OCI-LY7 (cell line): ENCODE measurements around the gene SCARF2. TPM values are rescaled to one million over a fixed set of nuclear protein-coding genes. Genes with fewer than 3 reads are reported as not detected.

Experiments
- BruUV-seq: library from RNA; stranded (reverse); fragments of 400-500 nt; replicated peaks from 2 replicates; lab custom pipeline; 2021; lab: Mats Ljungman, UMichigan
- CTCF ChIA-PET: fragments of 300-600 bp; sonication (Branson Sonifier 250); formaldehyde crosslinking; loops from one replicate; lab custom pipeline; 2022; ENCODE audit warnings: antibody characterized with exemption; ENCODE audit not compliant: unreplicated experiment; lab: Charles Lee
- POLR2A ChIA-PET: fragments of 300-600 bp; sonication (Branson Sonifier 250); formaldehyde crosslinking; loops from one replicate; lab custom pipeline; 2022; ENCODE audit warnings: antibody characterized with exemption; lab: Charles Lee
- DNase-seq: peaks from one replicate; pipeline ENCODE4 v3.0.0-alpha.2; 2015; ENCODE audit warnings: low spot score
- H2AFZ ChIP-seq: fragments of 200-600 bp; sonication (generic), shearing (Covaris generic); 2 replicates; pipeline ENCODE4 v1.6.1; 2014; ENCODE audit warnings: mild to moderate bottlenecking, antibody characterized with exemption, low read length, moderate library complexity
- H3K27ac ChIP-seq: fragments of 200-600 bp; sonication (generic); 2 replicates; pipeline ENCODE4 v1.5.1; 2014; ENCODE audit warnings: mixed run types, low read depth, mild to moderate bottlenecking, moderate library complexity, low read length, inconsistent platforms; ENCODE audit not compliant: poor library complexity, severe bottlenecking
- H3K36me3 ChIP-seq: fragments of 200-600 bp; sonication (generic); 2 replicates; pipeline ENCODE4 v1.6.1; 2014; ENCODE audit warnings: mild to moderate bottlenecking, antibody characterized with exemption, low read length, moderate library complexity, mixed read lengths; ENCODE audit not compliant: insufficient read depth
- H3K4me1 ChIP-seq: fragments of 200-600 bp; sonication (generic); 2 replicates; pipeline ENCODE4 v1.5.1; 2014; ENCODE audit warnings: mild to moderate bottlenecking, low read length; ENCODE audit not compliant: insufficient read depth, poor library complexity, severe bottlenecking
- H3K4me2 ChIP-seq: fragments of 200-600 bp; sonication (generic); 2 replicates; pipeline ENCODE4 v1.6.1; 2014; ENCODE audit warnings: mild to moderate bottlenecking, low read length
- H3K4me3 ChIP-seq: fragments of 200-600 bp; sonication (generic); 2 replicates; pipeline ENCODE4 v1.5.1; 2014; ENCODE audit warnings: mild to moderate bottlenecking, low read depth, low read length; ENCODE audit not compliant: poor library complexity, severe bottlenecking
- H3K79me2 ChIP-seq: fragments of 200-600 bp; sonication (generic); 2 replicates; pipeline ENCODE4 v1.6.1; 2016; ENCODE audit warnings: low read depth, mild to moderate bottlenecking, low read length, moderate library complexity, mixed read lengths; ENCODE audit not compliant: insufficient read depth
- H3K9me2 ChIP-seq: fragments of 200-600 bp; sonication (generic); 2 replicates; pipeline ENCODE4 v1.6.1; 2016; ENCODE audit warnings: mild to moderate bottlenecking, low read length, mixed read lengths; ENCODE audit not compliant: insufficient read depth
- H3K9me3 ChIP-seq: fragments of 200-600 bp; sonication (generic); 2 replicates; pipeline ENCODE4 v1.6.1; 2014; ENCODE audit warnings: mild to moderate bottlenecking, mixed run types, low read length, mixed read lengths
- H4K20me1 ChIP-seq: fragments of 200-600 bp; sonication (generic); 2 replicates; pipeline ENCODE4 v1.6.1; 2014; ENCODE audit warnings: mild to moderate bottlenecking, antibody characterized with exemption, low read length, moderate library complexity, mixed read lengths; ENCODE audit not compliant: insufficient read depth
- EZH2phosphoT487 ChIP-seq: fragments of 200-600 bp; sonication (generic); IDR thresholded peaks from 2 replicates; pipeline ENCODE4 v1.6.1; 2018; ENCODE audit warnings: low read depth, borderline replicate concordance, mild to moderate bottlenecking, mixed run types, antibody characterized with exemption, low read length, moderate library complexity, mixed read lengths
- intact Hi-C: fragments of 100-400 bp; cut with micrococcal nuclease; formaldehyde crosslinking; loops from one replicate; pipeline ENCODE4 v1.10.0; 2022; ENCODE audit not compliant: unreplicated experiment
- total RNA-seq, 2 experiments: library from RNA; depleted of rRNA in 1 of 2; stranded (reverse); fragments of >200 nt in 1 of 2; shearing (Covaris generic) in 1 of 2; gene quantifications; 2 replicates each; pipeline ENCODE4 v1.2.3, GENCODE V29; 2014 to 2022
- TF ChIP-seq, protein P1 (sequence below): fragments of 200-600 bp; sonication (generic); conservative IDR thresholded peaks from 2 replicates; pipeline ENCODE4 v1.5.1; 2014; ENCODE audit warnings: mild to moderate bottlenecking, antibody characterized with exemption, low read length, moderate library complexity, mixed read lengths

SCARF2 gene
- total RNA-seq, 2 experiments from 2014 or later = 1.0 to 2.2 TPM

DNA sequence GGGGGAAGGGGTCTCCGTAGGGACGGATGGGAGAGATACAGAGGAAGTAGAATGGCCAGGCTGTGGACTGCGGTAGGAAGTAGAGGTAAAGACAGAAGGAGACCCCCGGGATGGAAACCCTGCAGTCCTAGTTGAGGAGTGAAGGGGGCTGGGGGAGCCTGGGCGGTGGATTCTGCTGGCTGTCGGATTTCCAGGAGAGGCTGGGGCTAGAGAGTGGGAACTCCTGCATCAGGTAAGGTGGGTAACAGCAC is 727 bp upstream of the SCARF2 start:
- intact Hi-C loops = no loop called here
- POLR2A ChIA-PET = no interaction called here
- no peak for TF ChIP-seq EZH2phosphoT487
- TF ChIP-seq, protein P1, sequence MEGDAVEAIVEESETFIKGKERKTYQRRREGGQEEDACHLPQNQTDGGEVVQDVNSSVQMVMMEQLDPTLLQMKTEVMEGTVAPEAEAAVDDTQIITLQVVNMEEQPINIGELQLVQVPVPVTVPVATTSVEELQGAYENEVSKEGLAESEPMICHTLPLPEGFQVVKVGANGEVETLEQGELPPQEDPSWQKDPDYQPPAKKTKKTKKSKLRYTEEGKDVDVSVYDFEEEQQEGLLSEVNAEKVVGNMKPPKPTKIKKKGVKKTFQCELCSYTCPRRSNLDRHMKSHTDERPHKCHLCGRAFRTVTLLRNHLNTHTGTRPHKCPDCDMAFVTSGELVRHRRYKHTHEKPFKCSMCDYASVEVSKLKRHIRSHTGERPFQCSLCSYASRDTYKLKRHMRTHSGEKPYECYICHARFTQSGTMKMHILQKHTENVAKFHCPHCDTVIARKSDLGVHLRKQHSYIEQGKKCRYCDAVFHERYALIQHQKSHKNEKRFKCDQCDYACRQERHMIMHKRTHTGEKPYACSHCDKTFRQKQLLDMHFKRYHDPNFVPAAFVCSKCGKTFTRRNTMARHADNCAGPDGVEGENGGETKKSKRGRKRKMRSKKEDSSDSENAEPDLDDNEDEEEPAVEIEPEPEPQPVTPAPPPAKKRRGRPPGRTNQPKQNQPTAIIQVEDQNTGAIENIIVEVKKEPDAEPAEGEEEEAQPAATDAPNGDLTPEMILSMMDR = no peak

DNA sequence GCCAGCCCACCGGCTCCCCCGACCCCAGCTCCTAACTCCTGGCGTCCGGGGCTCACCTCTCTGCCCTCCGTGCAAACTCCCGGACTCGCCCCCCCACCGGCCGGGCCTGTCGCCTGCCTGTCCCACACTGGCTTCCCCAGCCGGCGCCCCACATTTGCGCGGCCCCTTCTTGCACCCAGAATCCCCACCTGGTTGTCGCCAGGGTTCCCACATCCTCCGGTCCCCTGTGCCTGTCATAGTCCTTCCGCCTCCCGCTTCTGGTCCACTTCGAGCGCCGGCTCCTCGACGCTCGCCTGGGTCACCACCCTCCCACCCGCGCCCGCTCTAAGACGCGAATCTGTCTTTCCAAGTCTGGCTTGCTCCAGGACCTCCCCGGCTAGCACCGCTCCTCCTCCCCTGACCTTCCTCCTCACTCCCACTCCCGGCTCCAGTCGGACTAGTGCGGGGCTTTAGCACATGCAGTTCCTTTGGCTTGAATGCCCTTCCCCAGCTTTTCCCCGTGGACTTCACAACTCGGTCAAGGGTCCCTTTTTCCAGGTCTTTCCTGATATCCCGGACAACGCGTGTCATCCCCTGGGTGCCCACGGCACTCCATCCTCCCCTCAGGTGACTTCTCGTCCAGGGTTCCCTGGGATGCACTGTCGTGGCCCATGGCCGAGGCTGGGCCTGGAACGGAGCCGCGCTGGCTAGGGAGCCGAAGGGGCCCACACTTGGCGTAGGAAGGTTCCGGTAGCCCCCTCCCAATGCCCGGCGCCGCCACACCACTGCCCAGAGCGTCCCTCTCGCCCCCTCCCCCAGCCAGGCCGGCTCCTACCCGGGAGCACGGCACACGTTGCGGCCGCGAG is 635 bp downstream of the SCARF2 start:
- Histone ChIP-seq H4K20me1 (no peaks in the 10 kb centered on the region), H2AFZ (no peak overlapping the region), H3K9me3 (no peaks in the 10 kb centered on the region), H3K9me2 (no peaks in the 10 kb centered on the region), H3K36me3 (no peaks in the 10 kb centered on the region), H3K27ac (no peak overlapping the region), H3K4me3 (no peak overlapping the region), H3K4me2 (no peak overlapping the region), H3K79me2 (no peaks in the 10 kb centered on the region), H3K4me1 (no peaks in the 10 kb centered on the region)
- TF ChIP-seq EZH2phosphoT487 = no peak
- TF ChIP-seq, protein P1 = no peak
- no TSS peak for BruUV-seq
- CTCF ChIA-PET = no interaction called here
- no peak for DNase-seq
- POLR2A ChIA-PET = no interaction called here
- intact Hi-C loops = no loop called here

More for the DNA sequence above, 727 bp upstream of the SCARF2 start:
- Histone ChIP-seq H3K9me2 (no peaks in the 10 kb centered on the region), H3K27ac (no peak overlapping the region), H3K4me2 (no peak overlapping the region), H2AFZ (no peak overlapping the region), H3K4me3 (no peak overlapping the region), H3K79me2 (no peaks in the 10 kb centered on the region), H3K36me3 (no peaks in the 10 kb centered on the region), H3K9me3 (no peaks in the 10 kb centered on the region), H4K20me1 (no peaks in the 10 kb centered on the region), H3K4me1 (no peaks in the 10 kb centered on the region)
- CTCF ChIA-PET = no interaction called here
- no peak for DNase-seq
- no TSS peak for BruUV-seq

DNA sequence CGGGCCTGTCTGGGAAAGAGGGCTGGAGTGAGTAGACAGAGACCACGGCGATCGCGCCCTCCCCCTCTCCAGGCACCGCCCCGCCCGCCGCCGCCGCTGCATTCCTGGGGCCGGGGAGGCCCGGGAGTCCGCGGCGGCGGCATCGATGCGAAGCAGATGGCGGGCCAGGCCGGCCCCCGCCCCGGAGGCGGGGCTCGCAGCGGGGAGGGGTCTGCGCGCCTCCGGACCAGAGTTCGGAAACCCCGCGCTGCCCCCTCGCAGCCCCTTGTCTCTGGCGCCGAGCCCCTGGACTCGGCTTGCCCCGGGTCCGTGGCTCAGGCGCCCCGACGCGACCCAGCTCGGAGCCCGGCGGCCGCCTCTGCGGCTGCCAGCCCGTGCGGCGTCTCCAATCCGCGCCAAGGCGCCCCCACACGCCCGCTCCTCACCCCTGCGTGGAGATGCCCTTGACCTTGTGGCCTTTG is 1.3 kb downstream of the SCARF2 start:
- Histone ChIP-seq H3K79me2 (no peaks in the 10 kb centered on the region), H3K9me2 (no peaks in the 10 kb centered on the region), H3K36me3 (no peaks in the 10 kb centered on the region), H3K4me2 (no peak overlapping the region), H2AFZ (no peak overlapping the region), H3K27ac (no peak overlapping the region), H3K4me1 (no peaks in the 10 kb centered on the region), H3K4me3 (no peak overlapping the region), H4K20me1 (no peaks in the 10 kb centered on the region), H3K9me3 (no peaks in the 10 kb centered on the region)
- BruUV-seq = no TSS peak
- ChIA-PET POLR2A (no interaction called here), CTCF (no interaction called here)
- TF ChIP-seq, protein P1 = no peak
- TF ChIP-seq EZH2phosphoT487 = no peak
- no peak for DNase-seq
- intact Hi-C loops = no loop called here
